Measurements from ENCODE around the gene GET4.

DNA sequence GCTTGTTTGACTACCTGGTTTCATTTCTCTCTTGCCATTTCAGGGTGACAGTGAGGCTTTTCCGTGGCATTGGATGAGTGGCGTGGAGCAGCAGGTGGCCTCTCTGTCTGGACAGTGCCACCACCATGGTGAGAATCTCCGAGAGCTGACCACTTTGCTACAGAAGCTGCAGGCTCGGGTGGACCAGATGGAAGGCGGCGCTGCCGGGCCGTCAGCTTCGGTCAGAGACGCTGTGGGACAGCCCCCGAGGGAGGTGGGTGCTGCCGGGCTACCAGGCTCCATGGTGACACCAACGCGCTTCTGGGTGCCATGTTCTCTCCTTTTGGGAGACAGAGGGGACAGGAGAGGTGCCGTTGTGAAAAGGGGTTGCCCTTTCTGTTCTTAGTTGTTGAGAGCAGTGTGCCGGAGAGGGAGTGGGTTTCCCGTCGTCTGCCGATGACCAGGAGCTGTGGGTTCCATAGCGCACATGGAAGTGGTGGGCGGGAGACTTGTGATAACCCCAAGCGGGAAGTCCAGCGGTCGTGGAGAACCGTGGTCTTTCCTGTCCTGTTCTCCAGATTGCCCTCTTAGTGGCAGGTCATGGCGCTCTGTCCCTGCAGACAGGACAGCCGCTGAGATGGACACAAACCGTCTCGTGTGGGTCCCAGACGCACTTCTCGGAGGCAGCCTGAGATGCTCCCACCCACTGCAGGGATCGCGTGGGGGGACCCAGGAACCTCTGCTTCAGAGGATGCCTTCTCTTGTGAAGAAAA, 22.8 kb upstream of the GET4 start:
- TF ChIP-seq EZH2phosphoT487 (IDR thresholded peaks at IDR 0.05; ENCODE audit: borderline replicate concordance, low read length) (no peak), EZH2 (IDR thresholded peaks at IDR 0.05; ENCODE audit: low read length, unreplicated experiment) (no peak)
- TF ChIP-seq, protein P1, sequence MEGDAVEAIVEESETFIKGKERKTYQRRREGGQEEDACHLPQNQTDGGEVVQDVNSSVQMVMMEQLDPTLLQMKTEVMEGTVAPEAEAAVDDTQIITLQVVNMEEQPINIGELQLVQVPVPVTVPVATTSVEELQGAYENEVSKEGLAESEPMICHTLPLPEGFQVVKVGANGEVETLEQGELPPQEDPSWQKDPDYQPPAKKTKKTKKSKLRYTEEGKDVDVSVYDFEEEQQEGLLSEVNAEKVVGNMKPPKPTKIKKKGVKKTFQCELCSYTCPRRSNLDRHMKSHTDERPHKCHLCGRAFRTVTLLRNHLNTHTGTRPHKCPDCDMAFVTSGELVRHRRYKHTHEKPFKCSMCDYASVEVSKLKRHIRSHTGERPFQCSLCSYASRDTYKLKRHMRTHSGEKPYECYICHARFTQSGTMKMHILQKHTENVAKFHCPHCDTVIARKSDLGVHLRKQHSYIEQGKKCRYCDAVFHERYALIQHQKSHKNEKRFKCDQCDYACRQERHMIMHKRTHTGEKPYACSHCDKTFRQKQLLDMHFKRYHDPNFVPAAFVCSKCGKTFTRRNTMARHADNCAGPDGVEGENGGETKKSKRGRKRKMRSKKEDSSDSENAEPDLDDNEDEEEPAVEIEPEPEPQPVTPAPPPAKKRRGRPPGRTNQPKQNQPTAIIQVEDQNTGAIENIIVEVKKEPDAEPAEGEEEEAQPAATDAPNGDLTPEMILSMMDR (conservative IDR thresholded peaks at IDR 0.05; ENCODE audit: low read depth, low read length) = no peak
